ENCODE measurements around the gene HOXC11. TPM values are rescaled to one million over a fixed set of nuclear protein-coding genes. Genes with fewer than 3 reads are reported as not detected.

Gene HOXC11
- total RNA-seq, 1 experiment from 2014 or later = 5.7 TPM

GRCh38 chr12:53966385-53967133, 6.4 kb upstream of the HOXC11 start:
- intact Hi-C loops (cut with micrococcal nuclease; ENCODE audit: unreplicated experiment) = no loop called here
- Histone ChIP-seq H3K27ac (ENCODE audit: low read depth, low read length, poor library complexity, severe bottlenecking) (peak overlapping the region; percentile 40), H3K27me3 (replicated peaks; ENCODE audit: insufficient read depth, low read depth, low read length, poor library complexity) (no peaks in the 10 kb centered on the region), H3K9me3 (ENCODE audit: low read depth, low read length, poor library complexity, severe bottlenecking) (no peaks in the 10 kb centered on the region), H3K4me1 (ENCODE audit: insufficient read depth, low read length, poor library complexity, severe bottlenecking) (peaks cover 24% of the 10 kb centered on the region), H3K4me3 (ENCODE audit: low read depth, low read length, poor library complexity, severe bottlenecking) (peak overlapping the region; percentile 44), H3K36me3 (ENCODE audit: insufficient read depth, low read length, poor library complexity, severe bottlenecking) (no peaks in the 10 kb centered on the region)
- CTCF ChIA-PET = interaction anchor here (0.5 kb wide), 2 partner anchors 19 to 223 kb away, joined by 3 read pairs; partner anchors contain the start of gene HOXC10
- DNase-seq (ENCODE audit: low spot score) = no peak
- BruUV-seq (replicated peaks) = no TSS peak
- TF ChIP-seq, protein P1, sequence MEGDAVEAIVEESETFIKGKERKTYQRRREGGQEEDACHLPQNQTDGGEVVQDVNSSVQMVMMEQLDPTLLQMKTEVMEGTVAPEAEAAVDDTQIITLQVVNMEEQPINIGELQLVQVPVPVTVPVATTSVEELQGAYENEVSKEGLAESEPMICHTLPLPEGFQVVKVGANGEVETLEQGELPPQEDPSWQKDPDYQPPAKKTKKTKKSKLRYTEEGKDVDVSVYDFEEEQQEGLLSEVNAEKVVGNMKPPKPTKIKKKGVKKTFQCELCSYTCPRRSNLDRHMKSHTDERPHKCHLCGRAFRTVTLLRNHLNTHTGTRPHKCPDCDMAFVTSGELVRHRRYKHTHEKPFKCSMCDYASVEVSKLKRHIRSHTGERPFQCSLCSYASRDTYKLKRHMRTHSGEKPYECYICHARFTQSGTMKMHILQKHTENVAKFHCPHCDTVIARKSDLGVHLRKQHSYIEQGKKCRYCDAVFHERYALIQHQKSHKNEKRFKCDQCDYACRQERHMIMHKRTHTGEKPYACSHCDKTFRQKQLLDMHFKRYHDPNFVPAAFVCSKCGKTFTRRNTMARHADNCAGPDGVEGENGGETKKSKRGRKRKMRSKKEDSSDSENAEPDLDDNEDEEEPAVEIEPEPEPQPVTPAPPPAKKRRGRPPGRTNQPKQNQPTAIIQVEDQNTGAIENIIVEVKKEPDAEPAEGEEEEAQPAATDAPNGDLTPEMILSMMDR (conservative IDR thresholded peaks at IDR 0.05; ENCODE audit: low read depth, low read length) = no peak
- no peak for TF ChIP-seq EZH2 (IDR thresholded peaks at IDR 0.05; ENCODE audit: borderline replicate concordance, low read depth, low read length, poor library complexity, severe bottlenecking)
- POLR2A ChIA-PET (ENCODE audit: low non-redundant PET) = interaction anchor here (0.5 to 0.6 kb wide), 2 partner anchors 257 to 359 kb away, joined by 7 to 8 read pairs; partner anchors contain the start of gene COPZ1

- POLR2A ChIA-PET (ENCODE audit: low non-redundant PET) = no interaction called here
- Histone ChIP-seq H3K4me1 (ENCODE audit: insufficient read depth, low read length, poor library complexity, severe bottlenecking) (peaks cover 24% of the 10 kb centered on the region), H3K4me3 (ENCODE audit: low read depth, low read length, poor library complexity, severe bottlenecking) (no peak overlapping the region), H3K27me3 (replicated peaks; ENCODE audit: insufficient read depth, low read depth, low read length, poor library complexity) (no peaks in the 10 kb centered on the region), H3K36me3 (ENCODE audit: insufficient read depth, low read length, poor library complexity, severe bottlenecking) (no peaks in the 10 kb centered on the region), H3K9me3 (ENCODE audit: low read depth, low read length, poor library complexity, severe bottlenecking) (no peaks in the 10 kb centered on the region), H3K27ac (ENCODE audit: low read depth, low read length, poor library complexity, severe bottlenecking) (no peak overlapping the region)
- no TSS peak for BruUV-seq (replicated peaks)
- TF ChIP-seq EZH2 (IDR thresholded peaks at IDR 0.05; ENCODE audit: borderline replicate concordance, low read depth, low read length, poor library complexity, severe bottlenecking) = no peak
- TF ChIP-seq, protein P1 (conservative IDR thresholded peaks at IDR 0.05; ENCODE audit: low read depth, low read length) = no peak
- no peak for DNase-seq (ENCODE audit: low spot score)
- intact Hi-C loops (cut with micrococcal nuclease; ENCODE audit: unreplicated experiment) = no loop called here
- CTCF ChIA-PET = interaction anchor here (0.5 kb wide), 1 partner anchor 18 kb away, joined by 3 read pairs; the partner anchor contains the start of gene HOXC10
Measured at GRCh38 chr12:53967421-53967925, 5.5 kb upstream of the HOXC11 start.

DNA sequence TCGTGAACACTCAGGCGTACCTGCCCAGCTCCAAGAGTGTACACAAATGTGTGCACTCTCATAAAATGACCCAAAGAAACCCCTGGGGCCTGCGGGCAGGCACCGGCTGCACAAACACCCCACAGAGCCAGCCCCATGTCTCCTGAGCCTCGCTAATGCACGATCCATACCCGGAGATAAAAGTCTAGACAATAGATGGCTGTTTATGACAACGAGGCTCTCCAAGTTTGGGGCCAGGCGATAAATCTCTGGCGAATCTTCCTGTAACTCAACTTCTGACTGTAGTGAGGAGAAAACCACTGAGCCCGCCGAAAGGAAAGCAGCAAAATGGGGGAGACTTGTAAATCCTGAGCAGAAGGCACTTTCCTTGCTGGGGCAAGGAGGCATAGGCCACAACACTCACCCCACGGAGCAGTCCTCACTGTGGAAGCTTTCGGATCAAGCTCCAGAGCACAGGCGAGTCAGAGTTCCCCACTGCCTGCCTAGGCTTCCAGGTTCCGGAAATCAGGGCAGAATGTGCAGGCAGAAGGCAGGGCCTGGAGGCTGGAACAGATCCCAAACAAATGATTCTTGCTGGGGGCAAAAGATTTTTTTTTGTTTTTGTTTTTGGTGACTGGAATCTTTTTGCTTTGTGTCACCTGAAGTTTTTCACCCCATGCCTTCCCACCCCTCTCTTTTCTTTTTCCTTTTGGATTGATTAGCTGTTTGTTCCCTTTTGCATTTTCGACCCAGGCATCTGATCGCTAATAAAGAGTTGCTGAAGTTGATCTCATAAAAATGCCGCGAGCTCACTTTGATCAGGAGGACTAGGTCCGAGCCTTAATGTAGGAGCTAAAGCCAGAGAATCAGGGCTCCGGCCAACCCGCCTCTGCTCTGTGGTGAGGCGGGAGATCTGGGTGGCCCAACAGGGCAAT, 4.5 kb upstream of the HOXC11 start:
- Histone ChIP-seq H3K4me1 (ENCODE audit: insufficient read depth, low read length, poor library complexity, severe bottlenecking) (peaks cover 30% of the 10 kb centered on the region), H3K27me3 (replicated peaks; ENCODE audit: insufficient read depth, low read depth, low read length, poor library complexity) (no peaks in the 10 kb centered on the region), H3K4me3 (ENCODE audit: low read depth, low read length, poor library complexity, severe bottlenecking) (no peak overlapping the region), H3K9me3 (ENCODE audit: low read depth, low read length, poor library complexity, severe bottlenecking) (no peaks in the 10 kb centered on the region), H3K36me3 (ENCODE audit: insufficient read depth, low read length, poor library complexity, severe bottlenecking) (no peaks in the 10 kb centered on the region), H3K27ac (ENCODE audit: low read depth, low read length, poor library complexity, severe bottlenecking) (no peak overlapping the region)
- no peak for TF ChIP-seq EZH2 (IDR thresholded peaks at IDR 0.05; ENCODE audit: borderline replicate concordance, low read depth, low read length, poor library complexity, severe bottlenecking)
- TF ChIP-seq, protein P1 (conservative IDR thresholded peaks at IDR 0.05; ENCODE audit: low read depth, low read length) = no peak
- intact Hi-C loops (cut with micrococcal nuclease; ENCODE audit: unreplicated experiment) = no loop called here
- no peak for DNase-seq (ENCODE audit: low spot score)
- ChIA-PET CTCF (no interaction called here), POLR2A (ENCODE audit: low non-redundant PET) (interaction anchor here (0.5 to 0.7 kb wide), 2 partner anchors 14 to 311 kb away, joined by 4 to 6 read pairs; partner anchors contain the start of genes CBX5 and HOXC12)
- no TSS peak for BruUV-seq (replicated peaks)
